Fibroblast of pulmonary artery (primary cell): Measurements from ENCODE around the gene OLFML3.
A peak's percentile ranks its signal among the peaks of the same experiment; 100 is the strongest.

ENCODE experiments used
- DNase-seq: peaks from one replicate; pipeline ENCODE4 v3.0.0-alpha.2; 2010; ENCODE audit warnings: low read depth
- H3K4me3 ChIP-seq: replicated peaks from 2 replicates; pipeline ENCODE4 v1.5.1; 2011; ENCODE audit warnings: low read depth, mild to moderate bottlenecking, control low read depth, low read length, moderate library complexity
- CTCF ChIP-seq: IDR thresholded peaks from 2 replicates; pipeline ENCODE4 v1.5.1; 2011; ENCODE audit warnings: mild to moderate bottlenecking, control low read depth, low read length, inconsistent platforms; ENCODE audit errors: missing control alignments

OLFML3 gene

GRCh38 chr1:113982949-113983348, 3.7 kb downstream of the OLFML3 start:
- DNase-seq: no peak
- H3K4me3 ChIP-seq: peak overlapping the region; percentile 44
- no peak for TF ChIP-seq CTCF

GRCh38 chr1:113983391-113983790, 4.1 kb downstream of the OLFML3 start:
- no peak for TF ChIP-seq CTCF
- no peak for DNase-seq
- H3K4me3 ChIP-seq: no peak overlapping the region

GRCh38 chr1:113983826-113984225, 4.6 kb downstream of the OLFML3 start:
- TF ChIP-seq CTCF: no peak
- no peak for DNase-seq
- H3K4me3 ChIP-seq: no peak overlapping the region

GRCh38 chr1:113984710-113985109, 5.4 kb downstream of the OLFML3 start:
- no peak for DNase-seq
- no peak overlapping the region for H3K4me3 ChIP-seq
- no peak for TF ChIP-seq CTCF

- no peak for DNase-seq
- no peak for TF ChIP-seq CTCF
- H3K4me3 ChIP-seq: no peak overlapping the region
These were observed 7.5 kb downstream of the OLFML3 start for GRCh38 chr1:113986802-113987201.

- TF ChIP-seq CTCF: no peak
- DNase-seq: no peak
- H3K4me3 ChIP-seq: no peak overlapping the region
These were observed 8.0 kb downstream of the OLFML3 start for GRCh38 chr1:113987259-113987658.

GRCh38 chr1:113990530-113990929, 11.3 kb downstream of the OLFML3 start:
- TF ChIP-seq CTCF: no peak
- DNase-seq: no peak
- H3K4me3 ChIP-seq: no peak overlapping the region
